ENCODE results near the gene AOC1.
A peak's percentile ranks its signal among the peaks of the same experiment; 100 is the strongest.

AOC1 gene

GRCh38 chr7:150858236-150859197 lies 6.2 kb downstream of the AOC1 start:
- no peak for DNase-seq

- no peak for DNase-seq
Observed at GRCh38 chr7:150860291-150860977, 8.1 kb downstream of the AOC1 start.

- no peak for DNase-seq
Observed at GRCh38 chr7:150860978-150861295, 8.6 kb downstream of the AOC1 start.

GRCh38 chr7:150862356-150862755 lies 10.0 kb downstream of the AOC1 start:
- no peak for DNase-seq

- DNase-seq = no peak
Observed at GRCh38 chr7:150863946-150864345, 11.6 kb downstream of the AOC1 start.

- no peak for DNase-seq
Observed at GRCh38 chr7:150866932-150867564, 14.7 kb downstream of the AOC1 start.

GRCh38 chr7:150867605-150868004 lies 15.3 kb downstream of the AOC1 start:
- no peak for DNase-seq

- DNase-seq = no peak
Observed at GRCh38 chr7:150869467-150869866, 17.1 kb downstream of the AOC1 start.

GRCh38 chr7:150871601-150872000 lies 19.3 kb downstream of the AOC1 start:
- no peak for DNase-seq

- DNase-seq = no peak
Observed at GRCh38 chr7:150874401-150875198, 22.3 kb downstream of the AOC1 start.

- no peak for DNase-seq
Observed at GRCh38 chr7:150875791-150876190, 23.5 kb downstream of the AOC1 start.

- peak; percentile 59 for DNase-seq
Observed at GRCh38 chr7:150876817-150877526, 24.7 kb downstream of the AOC1 start.

- DNase-seq = no peak
Observed at GRCh38 chr7:150877536-150877935, 25.2 kb downstream of the AOC1 start.

- DNase-seq = no peak
Observed at GRCh38 chr7:150879345-150879744, 27.0 kb downstream of the AOC1 start.

- no peak for DNase-seq
Observed at GRCh38 chr7:150881189-150881588, 28.9 kb downstream of the AOC1 start.

GRCh38 chr7:150890853-150891584 lies 38.7 kb downstream of the AOC1 start:
- DNase-seq = no peak

- no peak for DNase-seq
Observed at GRCh38 chr7:150891740-150892139, 39.4 kb downstream of the AOC1 start.

GRCh38 chr7:150895809-150896208 lies 43.5 kb downstream of the AOC1 start:
- no peak for DNase-seq

- DNase-seq = no peak
Observed at GRCh38 chr7:150896562-150897209, 44.4 kb downstream of the AOC1 start.

GRCh38 chr7:150897502-150898474 lies 45.5 kb downstream of the AOC1 start:
- DNase-seq = no peak
